Skeletal muscle satellite cell (primary cell): Measurements from ENCODE around the gene TXNRD2.

Source experiments
- H3K27me3 ChIP-seq: 2 replicates; pipeline ENCODE4 v1.7.0; 2013; ENCODE audit warnings: low read length; ENCODE audit not compliant: control insufficient read depth, insufficient read depth
- H3K36me3 ChIP-seq: 2 replicates; pipeline ENCODE4 v1.7.0; 2013; ENCODE audit warnings: mild to moderate bottlenecking, control low read depth, low read length; ENCODE audit not compliant: insufficient read depth
- H3K4me1 ChIP-seq: 2 replicates; pipeline ENCODE4 v1.7.0; 2013; ENCODE audit warnings: low read length; ENCODE audit not compliant: control insufficient read depth, insufficient read depth
- H3K4me2 ChIP-seq: 2 replicates; pipeline ENCODE4 v1.7.0; 2013; ENCODE audit warnings: mild to moderate bottlenecking, low read length
- H3K4me3 ChIP-seq: 2 replicates; pipeline ENCODE4 v1.7.0; 2013; ENCODE audit warnings: low read length
- H3K9ac ChIP-seq: 2 replicates; pipeline ENCODE4 v1.7.0; 2013; ENCODE audit warnings: mild to moderate bottlenecking, low read depth, low read length, moderate library complexity
- H3K9me3 ChIP-seq: replicated peaks from 2 replicates; pipeline ENCODE4 v1.7.0; 2013; ENCODE audit warnings: mild to moderate bottlenecking, control low read depth, low read length

Gene TXNRD2

DNA sequence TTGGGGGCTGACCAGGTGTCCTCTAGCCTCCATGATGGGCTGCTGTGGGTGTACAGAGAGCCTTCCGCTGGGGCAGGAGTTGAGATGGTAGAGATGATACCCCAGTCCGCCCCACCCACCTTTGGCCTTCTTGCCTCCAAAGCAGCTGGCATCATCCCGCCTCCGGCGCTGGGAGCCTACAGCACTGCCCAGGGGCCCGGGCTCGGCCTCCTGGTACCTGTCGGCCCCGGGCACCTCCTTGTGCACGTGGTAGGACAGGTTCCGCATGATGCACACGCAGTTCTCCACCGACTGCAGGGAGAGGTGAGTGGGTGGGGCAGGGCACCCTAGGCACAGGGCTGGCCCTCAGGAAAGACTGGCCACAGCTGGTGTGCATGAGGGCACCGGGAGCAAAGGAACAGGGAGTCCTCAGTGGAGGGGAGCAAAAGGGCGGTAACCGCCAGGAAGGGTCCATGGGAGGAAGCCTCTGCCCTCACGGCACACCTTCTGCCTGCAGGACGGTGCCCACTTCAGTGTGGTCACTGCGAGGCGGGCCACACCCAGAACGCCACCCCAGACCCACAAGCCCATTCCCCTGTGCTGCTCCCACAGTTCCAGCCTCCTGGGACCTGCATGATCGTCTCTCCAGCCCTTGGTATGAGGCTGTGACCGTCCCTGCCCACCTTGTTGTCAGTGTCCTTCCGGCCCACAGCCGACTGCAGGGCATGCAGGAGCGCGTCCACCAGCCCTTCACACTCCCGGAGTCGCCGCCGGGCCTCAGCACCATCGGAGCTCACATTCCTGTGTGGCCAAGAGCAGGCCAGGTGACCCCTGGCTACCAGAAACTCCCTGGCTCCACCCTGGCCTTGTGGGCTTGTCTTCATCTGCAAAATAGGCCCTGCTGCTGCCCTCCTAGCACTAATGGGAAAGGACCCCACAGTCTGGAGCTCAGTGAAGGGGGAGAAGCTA lies 36.0 kb upstream of the TXNRD2 start:
- Histone ChIP-seq H3K4me3 (no peak overlapping the region), H3K36me3 (no peaks in the 10 kb centered on the region), H3K4me2 (no peak overlapping the region), H3K4me1 (no peaks in the 10 kb centered on the region), H3K9ac (no peak overlapping the region), H3K27me3 (no peaks in the 10 kb centered on the region), H3K9me3 (no peaks in the 10 kb centered on the region)

DNA sequence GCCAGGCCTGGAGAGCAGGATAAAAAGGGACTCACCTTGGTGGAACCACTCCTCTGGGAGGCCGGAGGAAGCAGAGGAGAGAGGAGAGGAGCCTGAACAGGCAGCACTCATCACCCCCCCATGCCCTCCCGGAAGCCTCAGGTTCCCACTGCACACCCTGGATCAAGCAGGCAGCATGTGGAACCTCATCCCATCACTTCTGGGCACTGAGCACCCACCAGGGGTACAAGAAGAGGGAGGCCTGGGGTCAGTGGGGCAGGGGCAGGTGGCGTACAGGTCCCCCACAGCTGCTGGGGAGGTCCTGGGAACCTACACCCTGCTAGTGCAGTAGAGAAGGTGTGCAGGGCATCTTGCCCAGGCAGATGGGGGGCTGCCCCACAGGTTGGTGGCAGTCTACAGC lies 35.1 kb upstream of the TXNRD2 start:
- Histone ChIP-seq H3K9ac (no peak overlapping the region), H3K27me3 (no peaks in the 10 kb centered on the region), H3K4me3 (no peak overlapping the region), H3K36me3 (no peaks in the 10 kb centered on the region), H3K4me1 (no peaks in the 10 kb centered on the region), H3K4me2 (no peak overlapping the region), H3K9me3 (no peaks in the 10 kb centered on the region)

- Histone ChIP-seq H3K4me3 (no peak overlapping the region), H3K4me1 (no peaks in the 10 kb centered on the region), H3K27me3 (no peaks in the 10 kb centered on the region), H3K9ac (no peak overlapping the region), H3K36me3 (no peaks in the 10 kb centered on the region), H3K4me2 (no peak overlapping the region), H3K9me3 (no peaks in the 10 kb centered on the region)
Observed at GRCh38 chr22:19975707-19976035, 34.1 kb upstream of the TXNRD2 start.

GRCh38 chr22:19974935-19975706 lies 33.5 kb upstream of the TXNRD2 start:
- no peaks in the 10 kb centered on the region for H3K9me3 ChIP-seq
- peaks cover 2% of the 10 kb centered on the region for H3K36me3 ChIP-seq
- H3K9ac ChIP-seq: no peak overlapping the region
- no peak overlapping the region for H3K4me2 ChIP-seq
- H3K27me3 ChIP-seq: no peaks in the 10 kb centered on the region
- H3K4me1 ChIP-seq: no peaks in the 10 kb centered on the region
- H3K4me3 ChIP-seq: no peak overlapping the region

GRCh38 chr22:19974268-19974861 lies 32.7 kb upstream of the TXNRD2 start:
- Histone ChIP-seq H3K9ac (no peak overlapping the region), H3K4me1 (no peaks in the 10 kb centered on the region), H3K4me2 (no peak overlapping the region), H3K4me3 (no peak overlapping the region), H3K9me3 (no peaks in the 10 kb centered on the region), H3K36me3 (peaks cover 3% of the 10 kb centered on the region), H3K27me3 (no peaks in the 10 kb centered on the region)

- H3K4me1 ChIP-seq: no peaks in the 10 kb centered on the region
- no peaks in the 10 kb centered on the region for H3K27me3 ChIP-seq
- no peak overlapping the region for H3K9ac ChIP-seq
Observed at GRCh38 chr22:19973551-19974267, 32.1 kb upstream of the TXNRD2 start.

GRCh38 chr22:19972652-19973550 lies 31.3 kb upstream of the TXNRD2 start:
- Histone ChIP-seq H3K4me2 (no peak overlapping the region), H3K27me3 (no peaks in the 10 kb centered on the region), H3K9ac (no peak overlapping the region), H3K9me3 (no peaks in the 10 kb centered on the region), H3K36me3 (peaks cover 13% of the 10 kb centered on the region), H3K4me3 (no peak overlapping the region), H3K4me1 (no peaks in the 10 kb centered on the region)

More at GRCh38 chr22:19973551-19974267, 32.1 kb upstream of the TXNRD2 start:
- Histone ChIP-seq H3K36me3 (peaks cover 8% of the 10 kb centered on the region), H3K4me3 (no peak overlapping the region), H3K9me3 (no peaks in the 10 kb centered on the region), H3K4me2 (no peak overlapping the region)

- Histone ChIP-seq H3K4me2 (no peak overlapping the region), H3K4me1 (no peaks in the 10 kb centered on the region), H3K27me3 (no peaks in the 10 kb centered on the region), H3K9ac (no peak overlapping the region), H3K9me3 (no peaks in the 10 kb centered on the region), H3K4me3 (no peak overlapping the region), H3K36me3 (peaks cover 18% of the 10 kb centered on the region)
Observed at GRCh38 chr22:19972251-19972650, 30.6 kb upstream of the TXNRD2 start.

DNA sequence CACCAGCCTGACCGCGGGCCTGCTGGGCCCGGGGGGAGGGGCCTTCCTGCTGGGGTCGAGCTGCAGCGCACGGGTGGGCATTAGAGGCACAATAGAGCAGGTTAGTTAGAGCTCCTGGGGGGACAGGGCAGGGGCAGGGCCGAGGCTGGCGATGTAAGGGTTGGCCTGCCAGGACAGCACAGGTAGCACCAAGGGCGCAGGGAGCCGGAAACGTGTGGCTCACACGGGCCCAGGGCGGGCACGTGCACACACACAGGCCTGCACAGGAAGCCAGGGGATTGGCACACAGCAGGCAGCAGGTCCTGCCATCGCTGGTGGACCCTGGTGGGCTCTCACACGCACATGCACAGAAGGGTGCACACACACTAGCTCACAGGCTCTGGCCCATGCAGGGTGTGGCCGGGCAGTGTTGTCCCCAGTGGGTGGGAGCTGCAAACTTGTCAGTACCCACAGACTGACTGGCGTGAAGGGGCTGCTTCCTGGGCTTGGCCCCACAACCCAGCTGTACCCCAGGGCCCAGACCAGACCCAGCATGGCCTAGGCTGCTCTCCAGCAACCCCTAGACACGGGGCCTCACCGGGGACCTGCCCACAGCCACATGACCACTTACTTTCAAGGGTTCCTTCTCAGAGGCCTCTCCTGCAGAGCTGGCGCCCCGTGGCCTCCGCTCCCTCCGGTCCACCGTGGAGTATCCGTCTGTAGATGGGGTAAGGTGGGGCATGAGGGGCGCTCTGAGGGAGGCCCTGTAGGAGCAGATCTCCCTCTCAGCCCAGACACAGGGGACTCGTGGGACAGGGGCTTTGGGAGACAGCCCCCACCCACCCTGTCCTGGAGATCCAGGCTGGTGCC lies 29.9 kb upstream of the TXNRD2 start:
- H3K36me3 ChIP-seq: peaks cover 26% of the 10 kb centered on the region

More for the DNA sequence above, 29.9 kb upstream of the TXNRD2 start:
- Histone ChIP-seq H3K4me1 (no peaks in the 10 kb centered on the region), H3K4me2 (no peak overlapping the region), H3K9ac (no peak overlapping the region), H3K27me3 (no peaks in the 10 kb centered on the region), H3K9me3 (no peaks in the 10 kb centered on the region), H3K4me3 (no peak overlapping the region)
